ENCODE results near the gene METTL15. TPM values are rescaled to one million over a fixed set of nuclear protein-coding genes. Genes with fewer than 3 reads are reported as not detected.
A peak's percentile ranks its signal among the peaks of the same experiment; 100 is the strongest.
"Not testable (repeated sequence)": the region's sequence is repeated elsewhere in the genome, so short reads cannot be mapped to it uniquely, and the experiment has no call there.

Gene METTL15
- total RNA-seq, 1 donor from 2014 or later: 16.2 TPM

GRCh38 chr11:28098257-28098656 is 9.9 kb upstream of the METTL15 start:
- peaks cover 7% of the 10 kb centered on the region for H3K4me1 Mint-ChIP-seq
- TF ChIP-seq, protein P1, sequence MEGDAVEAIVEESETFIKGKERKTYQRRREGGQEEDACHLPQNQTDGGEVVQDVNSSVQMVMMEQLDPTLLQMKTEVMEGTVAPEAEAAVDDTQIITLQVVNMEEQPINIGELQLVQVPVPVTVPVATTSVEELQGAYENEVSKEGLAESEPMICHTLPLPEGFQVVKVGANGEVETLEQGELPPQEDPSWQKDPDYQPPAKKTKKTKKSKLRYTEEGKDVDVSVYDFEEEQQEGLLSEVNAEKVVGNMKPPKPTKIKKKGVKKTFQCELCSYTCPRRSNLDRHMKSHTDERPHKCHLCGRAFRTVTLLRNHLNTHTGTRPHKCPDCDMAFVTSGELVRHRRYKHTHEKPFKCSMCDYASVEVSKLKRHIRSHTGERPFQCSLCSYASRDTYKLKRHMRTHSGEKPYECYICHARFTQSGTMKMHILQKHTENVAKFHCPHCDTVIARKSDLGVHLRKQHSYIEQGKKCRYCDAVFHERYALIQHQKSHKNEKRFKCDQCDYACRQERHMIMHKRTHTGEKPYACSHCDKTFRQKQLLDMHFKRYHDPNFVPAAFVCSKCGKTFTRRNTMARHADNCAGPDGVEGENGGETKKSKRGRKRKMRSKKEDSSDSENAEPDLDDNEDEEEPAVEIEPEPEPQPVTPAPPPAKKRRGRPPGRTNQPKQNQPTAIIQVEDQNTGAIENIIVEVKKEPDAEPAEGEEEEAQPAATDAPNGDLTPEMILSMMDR (conservative IDR thresholded peaks at IDR 0.05): no peak
- no peaks in the 10 kb centered on the region for H3K9me3 Mint-ChIP-seq
- H3K27ac Mint-ChIP-seq (ENCODE audit: unreplicated experiment): no peak overlapping the region
- no peaks in the 10 kb centered on the region for H3K27me3 Mint-ChIP-seq (ENCODE audit: low read depth)
- H3K36me3 Mint-ChIP-seq (ENCODE audit: low read depth): peaks cover 6% of the 10 kb centered on the region
- no peak for DNase-seq (ENCODE audit: low read depth, low spot score)
- no peak overlapping the region for H3K4me3 Mint-ChIP-seq

- H3K4me3 Mint-ChIP-seq: no peak overlapping the region
- TF ChIP-seq, protein P1 (conservative IDR thresholded peaks at IDR 0.05): no peak
- H3K27me3 Mint-ChIP-seq (ENCODE audit: low read depth): no peaks in the 10 kb centered on the region
- no peak for DNase-seq (ENCODE audit: low read depth, low spot score)
- H3K9me3 Mint-ChIP-seq: no peaks in the 10 kb centered on the region
- peaks cover 7% of the 10 kb centered on the region for H3K4me1 Mint-ChIP-seq
- H3K36me3 Mint-ChIP-seq (ENCODE audit: low read depth): peaks cover 6% of the 10 kb centered on the region
- no peak overlapping the region for H3K27ac Mint-ChIP-seq (ENCODE audit: unreplicated experiment)
Observed at GRCh38 chr11:28099715-28100114, 8.5 kb upstream of the METTL15 start.

DNA sequence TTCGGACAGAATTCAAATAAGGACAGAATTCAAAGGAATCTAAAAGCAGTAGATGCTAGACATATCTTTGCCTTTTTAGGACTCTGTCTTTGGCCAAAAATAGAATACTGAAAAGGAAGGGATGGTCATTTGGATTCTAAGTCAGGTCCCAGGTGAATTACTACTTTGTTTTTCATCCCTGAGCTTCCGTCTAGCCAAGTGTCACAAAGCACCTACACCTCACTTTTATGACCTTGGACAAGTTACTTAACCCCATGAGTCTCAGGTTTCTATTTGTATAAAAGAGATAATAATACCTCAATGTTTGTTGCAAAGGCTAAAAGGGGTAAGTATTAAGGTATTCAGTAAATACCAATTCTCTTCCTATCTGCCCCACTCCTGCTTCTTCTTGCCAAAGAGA is 7.5 kb upstream of the METTL15 start:
- DNase-seq (ENCODE audit: low read depth, low spot score): no peak
- no peaks in the 10 kb centered on the region for H3K9me3 Mint-ChIP-seq
- no peak overlapping the region for H3K27ac Mint-ChIP-seq (ENCODE audit: unreplicated experiment)
- H3K4me1 Mint-ChIP-seq: peaks cover 11% of the 10 kb centered on the region
- TF ChIP-seq, protein P1 (conservative IDR thresholded peaks at IDR 0.05): no peak
- peaks cover 3% of the 10 kb centered on the region for H3K36me3 Mint-ChIP-seq (ENCODE audit: low read depth)
- no peaks in the 10 kb centered on the region for H3K27me3 Mint-ChIP-seq (ENCODE audit: low read depth)
- H3K4me3 Mint-ChIP-seq: no peak overlapping the region

GRCh38 chr11:28102300-28102699 is 5.9 kb upstream of the METTL15 start:
- not testable (repeated sequence) for H3K4me3 Mint-ChIP-seq; H3K27ac Mint-ChIP-seq (ENCODE audit: unreplicated experiment); H3K27me3 Mint-ChIP-seq (ENCODE audit: low read depth); H3K36me3 Mint-ChIP-seq (ENCODE audit: low read depth); H3K9me3 Mint-ChIP-seq; DNase-seq (ENCODE audit: low read depth, low spot score)
- H3K4me1 Mint-ChIP-seq: peaks cover 19% of the 10 kb centered on the region

- H3K27me3 Mint-ChIP-seq (ENCODE audit: low read depth): no peaks in the 10 kb centered on the region
- H3K4me3 Mint-ChIP-seq: no peak overlapping the region
- DNase-seq (ENCODE audit: low read depth, low spot score): no peak
- H3K36me3 Mint-ChIP-seq (ENCODE audit: low read depth): no peaks in the 10 kb centered on the region
- TF ChIP-seq, protein P1 (conservative IDR thresholded peaks at IDR 0.05): no peak
- H3K27ac Mint-ChIP-seq (ENCODE audit: unreplicated experiment): no peak overlapping the region
- no peaks in the 10 kb centered on the region for H3K9me3 Mint-ChIP-seq
- H3K4me1 Mint-ChIP-seq: peaks cover 39% of the 10 kb centered on the region
Observed at GRCh38 chr11:28104425-28104824, 3.8 kb upstream of the METTL15 start.

DNA sequence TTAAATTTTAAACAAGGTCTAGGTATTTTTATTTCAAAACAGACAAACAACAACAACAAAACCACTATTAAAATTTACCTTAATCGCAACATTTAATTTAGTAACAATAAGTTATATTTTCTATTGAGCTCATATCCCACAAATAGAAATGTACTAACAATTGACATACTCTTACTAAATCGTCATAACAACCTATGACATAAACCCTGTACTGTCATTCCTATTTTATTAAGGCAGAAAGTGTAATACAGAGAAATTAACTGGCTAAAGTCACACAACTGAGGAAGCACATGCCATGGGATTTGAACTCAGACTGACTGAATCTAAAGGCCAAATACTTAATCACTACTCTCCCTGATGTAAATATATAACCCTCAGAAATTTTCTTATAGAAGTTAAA is 3.2 kb upstream of the METTL15 start:
- TF ChIP-seq, protein P1 (conservative IDR thresholded peaks at IDR 0.05): no peak
- H3K36me3 Mint-ChIP-seq (ENCODE audit: low read depth): no peaks in the 10 kb centered on the region
- no peak for DNase-seq (ENCODE audit: low read depth, low spot score)

More for the DNA sequence above, 3.2 kb upstream of the METTL15 start:
- H3K27ac Mint-ChIP-seq (ENCODE audit: unreplicated experiment): no peak overlapping the region
- peaks cover 41% of the 10 kb centered on the region for H3K4me1 Mint-ChIP-seq
- no peaks in the 10 kb centered on the region for H3K27me3 Mint-ChIP-seq (ENCODE audit: low read depth)
- peak overlapping the region; percentile 50 for H3K4me3 Mint-ChIP-seq
- no peaks in the 10 kb centered on the region for H3K9me3 Mint-ChIP-seq

Measured in neural crest cell (in vitro differentiated cells).